Measurements from ENCODE around the gene PLA2G2F.

Gene PLA2G2F

GRCh38 chr1:20142001-20142710 lies 3.0 kb downstream of the PLA2G2F start:
- DNase-seq (ENCODE audit: low read depth), result no peak

- DNase-seq (ENCODE audit: low read depth), result no peak
Measured at GRCh38 chr1:20143318-20143717, 4.2 kb downstream of the PLA2G2F start.

- no peak for DNase-seq (ENCODE audit: low read depth)
Measured at GRCh38 chr1:20143734-20144565, 4.8 kb downstream of the PLA2G2F start.

GRCh38 chr1:20147846-20148570 lies 8.9 kb downstream of the PLA2G2F start:
- no peak for DNase-seq (ENCODE audit: low read depth)

- no peak for DNase-seq (ENCODE audit: low read depth)
Measured at GRCh38 chr1:20148571-20149500, 9.7 kb downstream of the PLA2G2F start.

- DNase-seq (ENCODE audit: low read depth), result no peak
Measured at GRCh38 chr1:20149601-20150325, 10.6 kb downstream of the PLA2G2F start.

- no peak for DNase-seq (ENCODE audit: low read depth)
Measured at GRCh38 chr1:20150326-20150705, 11.2 kb downstream of the PLA2G2F start.

- no peak for DNase-seq (ENCODE audit: low read depth)
Measured at GRCh38 chr1:20150969-20151368, 11.8 kb downstream of the PLA2G2F start.

GRCh38 chr1:20151906-20152598 lies 12.9 kb downstream of the PLA2G2F start:
- DNase-seq (ENCODE audit: low read depth), result peak; percentile 36

- no peak for DNase-seq (ENCODE audit: low read depth)
Measured at GRCh38 chr1:20152599-20152930, 13.4 kb downstream of the PLA2G2F start.

GRCh38 chr1:20153000-20153418 lies 13.9 kb downstream of the PLA2G2F start:
- DNase-seq (ENCODE audit: low read depth), result no peak

- no peak for DNase-seq (ENCODE audit: low read depth)
Measured at GRCh38 chr1:20154301-20154831, 15.2 kb downstream of the PLA2G2F start.

- DNase-seq (ENCODE audit: low read depth), result no peak
Measured at GRCh38 chr1:20158358-20159070, 19.4 kb downstream of the PLA2G2F start.

- DNase-seq (ENCODE audit: low read depth), result peak; percentile 14
Measured at GRCh38 chr1:20160034-20160433, 20.9 kb downstream of the PLA2G2F start.

- DNase-seq (ENCODE audit: low read depth), result peak; percentile 36
Measured at GRCh38 chr1:20164694-20165202, 25.6 kb downstream of the PLA2G2F start.

- peak; percentile 18 for DNase-seq (ENCODE audit: low read depth)
Measured at GRCh38 chr1:20165522-20165951, 26.4 kb downstream of the PLA2G2F start.

GRCh38 chr1:20166051-20166450 lies 26.9 kb downstream of the PLA2G2F start:
- DNase-seq (ENCODE audit: low read depth), result peak; percentile 76

- no peak for DNase-seq (ENCODE audit: low read depth)
Measured at GRCh38 chr1:20167126-20167525, 28.0 kb downstream of the PLA2G2F start.
